A549 (cell line): ENCODE data around the gene CD300A. TPM values are rescaled to one million over a fixed set of nuclear protein-coding genes. Genes with fewer than 3 reads are reported as not detected.

ENCODE experiments used
- ATAC-seq, 2 experiments: fragments of 200-7000 bp in 1 of 2; fragments of >200 bp in 1 of 2; cut with Nextera tagmentation in 1 of 2; cut with Tn5 transposase in 1 of 2; 3 replicates each; pipeline versions ENCODE4 v1.8.0 to v1.9.1; 2018 to 2020; ENCODE audit warnings: mild to moderate bottlenecking in 1 of 2, moderate library complexity in 1 of 2
- CTCF ChIA-PET: fragments of 300-600 bp; sonication (Branson Sonifier 250); formaldehyde crosslinking; extraction: SDS; loops from one replicate; lab custom pipeline; 2021; ENCODE audit warnings: antibody characterized with exemption, inconsistent platforms; lab: Yijun Ruan, JAX
- POLR2A ChIA-PET: fragments of 350-600 bp; formaldehyde crosslinking; extraction: SDS; loops from one replicate; lab custom pipeline; 2021; ENCODE audit warnings: antibody characterized with exemption, inconsistent platforms; lab: Yijun Ruan, JAX
- DNase-seq, 2 experiments: peaks; one replicate each; pipeline versions ENCODE4 v3.0.0 to v3.0.0-alpha.2; 2011 to 2016; ENCODE audit warnings: low read depth in 1 of 2, low spot score in 1 of 2
- FAIRE-seq: peaks from 2 replicates; lab custom pipeline; 2011; peaks lifted over from hg19 to GRCh38; lab: Jason Lieb, UNC
- H3K27ac ChIP-seq, 2 experiments: fragments of >200 bp; sonication (Bioruptor Twin); formaldehyde crosslinking; 3 replicates each; pipeline ENCODE4 v1.5.1; 2016 to 2017
- H3K4me1 ChIP-seq: fragments of >200 bp; sonication (Bioruptor Twin); formaldehyde crosslinking; 3 replicates; pipeline ENCODE4 v1.6.1; 2016
- H3K4me2 ChIP-seq: fragments of >200 bp; sonication (Bioruptor Twin); formaldehyde crosslinking; 3 replicates; pipeline ENCODE4 v1.6.1; 2016
- H3K4me3 ChIP-seq: fragments of >200 bp; sonication (Bioruptor Twin); formaldehyde crosslinking; 3 replicates; pipeline ENCODE4 v1.5.1; 2016
- H3K9me3 ChIP-seq: fragments of >200 bp; sonication (Bioruptor Twin); formaldehyde crosslinking; 3 replicates; pipeline ENCODE4 v1.6.1; 2016
- BHLHE40 ChIP-seq: IDR thresholded peaks from 2 replicates; pipeline ENCODE4 v1.6.1; 2012; ENCODE audit warnings: low read depth, low read length, inconsistent platforms
- CEBPB ChIP-seq, 2 experiments: fragments of >200 bp in 1 of 2; sonication (Bioruptor Twin) in 1 of 2; formaldehyde crosslinking in 1 of 2; IDR thresholded peaks; 2 replicates each; pipeline ENCODE4 v1.6.1; 2012 to 2016
- CHD4 ChIP-seq: fragments of 200-600 bp; sonication (generic); IDR thresholded peaks from 2 replicates; pipeline ENCODE4 v1.6.1; 2016; ENCODE audit warnings: antibody characterized with exemption, mild to moderate bottlenecking, borderline replicate concordance
- EHF ChIP-seq: fragments of 250-450 bp; sonication (Bioruptor Pico); IDR thresholded peaks from 2 replicates; pipeline ENCODE4 v1.5.0; 2020; ENCODE audit warnings: mild to moderate bottlenecking
- EP300 ChIP-seq, 2 experiments: fragments of >200 bp; sonication (Bioruptor Twin); formaldehyde crosslinking; IDR thresholded peaks; 2 replicates in 1 of 2; 3 replicates in 1 of 2; pipeline ENCODE4 v1.6.1; 2016 to 2017
- FOSL2 ChIP-seq, 2 experiments: fragments of 450-650 bp in 1 of 2; fragments of >200 bp in 1 of 2; sonication (Bioruptor Twin) in 1 of 2; formaldehyde crosslinking; IDR thresholded peaks; 2 replicates each; pipeline versions ENCODE4 v1.5.0 to v1.6.1; 2016 to 2020; ENCODE audit warnings: mild to moderate bottlenecking in 1 of 2, moderate library complexity in 1 of 2
- HEYL ChIP-seq: fragments of 250-450 bp; sonication (Bioruptor Pico); IDR thresholded peaks from 2 replicates; pipeline ENCODE4 v1.8.0; 2021; ENCODE audit warnings: mild to moderate bottlenecking, moderate library complexity
- HOXB13 ChIP-seq: fragments of 250-450 bp; sonication (Bioruptor Pico); IDR thresholded peaks from 2 replicates; pipeline ENCODE4 v1.5.0; 2020; ENCODE audit warnings: low read depth, mild to moderate bottlenecking, moderate library complexity
- JUN ChIP-seq, 2 experiments: fragments of >200 bp; sonication (Bioruptor Twin); formaldehyde crosslinking; IDR thresholded peaks; 2 replicates in 1 of 2; 3 replicates in 1 of 2; pipeline ENCODE4 v1.6.1; 2016 to 2017
- MAZ ChIP-seq: fragments of 150-350 bp; IDR thresholded peaks from 2 replicates; pipeline ENCODE4 v1.6.1; 2014; ENCODE audit warnings: antibody characterized with exemption, low read depth, low read length, borderline replicate concordance
- MYC ChIP-seq: IDR thresholded peaks from 2 replicates; pipeline ENCODE4 v1.6.1; 2012; ENCODE audit warnings: mild to moderate bottlenecking, inconsistent platforms, low read length, improper control_type of control experiment, borderline replicate concordance
- NPAS2 ChIP-seq: fragments of 250-450 bp; sonication (Bioruptor Pico); IDR thresholded peaks from 2 replicates; pipeline ENCODE4 v1.8.0; 2022; ENCODE audit warnings: mild to moderate bottlenecking, moderate library complexity, borderline replicate concordance
- NR3C1 ChIP-seq: fragments of >200 bp; sonication (Bioruptor Twin); formaldehyde crosslinking; IDR thresholded peaks from 3 replicates; pipeline ENCODE4 v1.6.1; 2017
- PHF8 ChIP-seq: fragments of 200-600 bp; sonication (generic); IDR thresholded peaks from 2 replicates; pipeline ENCODE4 v1.6.1; 2016; ENCODE audit warnings: low read depth, mild to moderate bottlenecking, antibody characterized with exemption, moderate library complexity, borderline replicate concordance
- POLR2A ChIP-seq: IDR thresholded peaks from 2 replicates; pipeline ENCODE4 v1.6.1; 2012; ENCODE audit warnings: mild to moderate bottlenecking, low read length
- POLR2AphosphoS2 ChIP-seq: conservative IDR thresholded peaks from 2 replicates; pipeline ENCODE4 v1.6.1; 2012; ENCODE audit warnings: low read length, improper control_type of control experiment, inconsistent platforms
- ZNF302 ChIP-seq: fragments of 250-450 bp; sonication (Bioruptor Pico); IDR thresholded peaks from 2 replicates; pipeline ENCODE4 v1.9.0; 2021; ENCODE audit warnings: inconsistent platforms, mild to moderate bottlenecking, moderate library complexity
- ZSCAN20 ChIP-seq: fragments of 250-450 bp; sonication (Bioruptor Pico); IDR thresholded peaks from 2 replicates; pipeline ENCODE4 v1.8.0; 2022; ENCODE audit warnings: mild to moderate bottlenecking, moderate library complexity
- WGBS: methylation state at CpG from one replicate; pipeline ENCODE4 v1.1.6; 2017; ENCODE audit errors: missing lambda C conversion rate; 5-methylcytosine and 5-hydroxymethylcytosine counted together
- polyA plus RNA-seq, 4 experiments: library from polyadenylated mRNA; depleted of rRNA in 3 of 4; stranded (reverse); fragments of >200 nt; fragmentation: RNase III in 1 of 4; extraction: RNeasy Plus Mini Kit Qiagen cat#74134 plus additional on column Dnase treatment in 1 of 4; gene quantifications; 2 replicates in 3 of 4; 3 replicates in 1 of 4; pipeline ENCODE4 v1.2.3, GENCODE V29; 2011 to 2017
- TF ChIP-seq, protein P1 (sequence below): fragments of >200 bp; sonication (Bioruptor Twin); formaldehyde crosslinking; IDR thresholded peaks from 3 replicates; pipeline ENCODE4 v1.6.1; 2016
- TF ChIP-seq, protein P2 (sequence below): fragments of 200-600 bp; sonication (generic); IDR thresholded peaks from 2 replicates; pipeline ENCODE4 v1.6.1; 2016; ENCODE audit warnings: antibody characterized with exemption, mild to moderate bottlenecking, moderate library complexity
- TF ChIP-seq, protein P3 (sequence below): fragments of >200 bp; sonication (Bioruptor Twin); formaldehyde crosslinking; IDR thresholded peaks from 2 replicates; pipeline ENCODE4 v1.6.1; 2016
- TF ChIP-seq, protein P4 (sequence below): fragments of 450-650 bp; IDR thresholded peaks from 2 replicates; pipeline ENCODE4 v1.6.1; 2014; ENCODE audit warnings: antibody characterized with exemption

The CD300A gene
- polyA plus RNA-seq, 2 of the 4 experiments (the other 2 are of a cell fraction) = not detected

DNA sequence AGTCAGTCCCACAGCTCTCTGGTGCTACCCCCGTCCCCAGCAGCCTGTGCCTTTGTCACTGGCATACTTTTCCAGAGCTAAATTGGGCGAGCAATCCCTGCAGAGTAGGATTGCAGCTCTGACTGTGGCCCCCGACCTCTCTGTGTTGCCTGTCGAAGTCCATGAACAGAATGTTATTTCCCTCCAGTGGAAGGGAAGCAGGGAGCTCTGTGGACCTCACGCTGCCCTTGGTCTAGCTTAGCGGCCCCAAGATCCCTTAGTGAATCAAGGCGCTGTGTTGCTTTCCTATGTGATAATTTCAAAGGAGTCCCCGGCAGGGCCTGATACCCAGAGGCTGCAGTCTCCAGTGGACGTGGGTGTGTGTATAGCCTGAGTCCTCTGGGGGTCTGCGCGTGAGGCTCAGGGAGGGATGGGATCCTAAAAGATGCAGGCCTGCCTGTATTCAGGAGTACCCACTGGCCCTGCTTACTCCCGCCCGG lies 15.5 kb upstream of the CD300A start:
- Histone ChIP-seq H3K9me3 (no peaks in the 10 kb centered on the region), H3K27ac (no peak overlapping the region)
- TF ChIP-seq POLR2A (no peak), BHLHE40 (no peak), CEBPB (IDR thresholded peaks at IDR 0.05) (no peak), EP300 (IDR thresholded peaks at IDR 0.05) (no peak), HEYL (CRISPR knock-in tag) (no peak), MAZ (no peak), POLR2AphosphoS2 (no peak), NPAS2 (CRISPR knock-in tag) (no peak), MYC (no peak), EHF (no peak), CHD4 (no peak), NR3C1 (no peak), HOXB13 (no peak)
- TF ChIP-seq, protein P1, sequence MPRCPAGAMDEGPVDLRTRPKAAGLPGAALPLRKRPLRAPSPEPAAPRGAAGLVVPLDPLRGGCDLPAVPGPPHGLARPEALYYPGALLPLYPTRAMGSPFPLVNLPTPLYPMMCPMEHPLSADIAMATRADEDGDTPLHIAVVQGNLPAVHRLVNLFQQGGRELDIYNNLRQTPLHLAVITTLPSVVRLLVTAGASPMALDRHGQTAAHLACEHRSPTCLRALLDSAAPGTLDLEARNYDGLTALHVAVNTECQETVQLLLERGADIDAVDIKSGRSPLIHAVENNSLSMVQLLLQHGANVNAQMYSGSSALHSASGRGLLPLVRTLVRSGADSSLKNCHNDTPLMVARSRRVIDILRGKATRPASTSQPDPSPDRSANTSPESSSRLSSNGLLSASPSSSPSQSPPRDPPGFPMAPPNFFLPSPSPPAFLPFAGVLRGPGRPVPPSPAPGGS = no peak
- TF ChIP-seq, protein P2, sequence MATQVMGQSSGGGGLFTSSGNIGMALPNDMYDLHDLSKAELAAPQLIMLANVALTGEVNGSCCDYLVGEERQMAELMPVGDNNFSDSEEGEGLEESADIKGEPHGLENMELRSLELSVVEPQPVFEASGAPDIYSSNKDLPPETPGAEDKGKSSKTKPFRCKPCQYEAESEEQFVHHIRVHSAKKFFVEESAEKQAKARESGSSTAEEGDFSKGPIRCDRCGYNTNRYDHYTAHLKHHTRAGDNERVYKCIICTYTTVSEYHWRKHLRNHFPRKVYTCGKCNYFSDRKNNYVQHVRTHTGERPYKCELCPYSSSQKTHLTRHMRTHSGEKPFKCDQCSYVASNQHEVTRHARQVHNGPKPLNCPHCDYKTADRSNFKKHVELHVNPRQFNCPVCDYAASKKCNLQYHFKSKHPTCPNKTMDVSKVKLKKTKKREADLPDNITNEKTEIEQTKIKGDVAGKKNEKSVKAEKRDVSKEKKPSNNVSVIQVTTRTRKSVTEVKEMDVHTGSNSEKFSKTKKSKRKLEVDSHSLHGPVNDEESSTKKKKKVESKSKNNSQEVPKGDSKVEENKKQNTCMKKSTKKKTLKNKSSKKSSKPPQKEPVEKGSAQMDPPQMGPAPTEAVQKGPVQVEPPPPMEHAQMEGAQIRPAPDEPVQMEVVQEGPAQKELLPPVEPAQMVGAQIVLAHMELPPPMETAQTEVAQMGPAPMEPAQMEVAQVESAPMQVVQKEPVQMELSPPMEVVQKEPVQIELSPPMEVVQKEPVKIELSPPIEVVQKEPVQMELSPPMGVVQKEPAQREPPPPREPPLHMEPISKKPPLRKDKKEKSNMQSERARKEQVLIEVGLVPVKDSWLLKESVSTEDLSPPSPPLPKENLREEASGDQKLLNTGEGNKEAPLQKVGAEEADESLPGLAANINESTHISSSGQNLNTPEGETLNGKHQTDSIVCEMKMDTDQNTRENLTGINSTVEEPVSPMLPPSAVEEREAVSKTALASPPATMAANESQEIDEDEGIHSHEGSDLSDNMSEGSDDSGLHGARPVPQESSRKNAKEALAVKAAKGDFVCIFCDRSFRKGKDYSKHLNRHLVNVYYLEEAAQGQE = no peak
- TF ChIP-seq, protein P3, sequence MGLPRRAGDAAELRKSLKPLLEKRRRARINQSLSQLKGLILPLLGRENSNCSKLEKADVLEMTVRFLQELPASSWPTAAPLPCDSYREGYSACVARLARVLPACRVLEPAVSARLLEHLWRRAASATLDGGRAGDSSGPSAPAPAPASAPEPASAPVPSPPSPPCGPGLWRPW = no peak
- TF ChIP-seq, protein P4, sequence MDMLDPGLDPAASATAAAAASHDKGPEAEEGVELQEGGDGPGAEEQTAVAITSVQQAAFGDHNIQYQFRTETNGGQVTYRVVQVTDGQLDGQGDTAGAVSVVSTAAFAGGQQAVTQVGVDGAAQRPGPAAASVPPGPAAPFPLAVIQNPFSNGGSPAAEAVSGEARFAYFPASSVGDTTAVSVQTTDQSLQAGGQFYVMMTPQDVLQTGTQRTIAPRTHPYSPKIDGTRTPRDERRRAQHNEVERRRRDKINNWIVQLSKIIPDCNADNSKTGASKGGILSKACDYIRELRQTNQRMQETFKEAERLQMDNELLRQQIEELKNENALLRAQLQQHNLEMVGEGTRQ = no peak
- TF ChIP-seq, all 56 proteins: peak for 0
- CTCF ChIA-PET = interaction anchor here (0.8 to 2.1 kb wide), 4 partner anchors 14 to 145 kb away, joined by 3 to 9 read pairs (median 4); no protein-coding TSS in a partner anchor
- H3K4me1 ChIP-seq = peaks cover 16% of the 10 kb centered on the region
- ATAC-seq (no peak), FAIRE-seq (no peak), DNase-seq (no peak)
- WGBS = 84% methylated on average over 13 of the region's 13 CpGs
- no peak overlapping the region for H3K4me3 ChIP-seq
- H3K4me2 ChIP-seq = no peak overlapping the region
- POLR2A ChIA-PET = interaction anchor here (1.3 kb wide), 1 partner anchor 21 kb away, joined by 4 read pairs; no protein-coding TSS in a partner anchor

DNA sequence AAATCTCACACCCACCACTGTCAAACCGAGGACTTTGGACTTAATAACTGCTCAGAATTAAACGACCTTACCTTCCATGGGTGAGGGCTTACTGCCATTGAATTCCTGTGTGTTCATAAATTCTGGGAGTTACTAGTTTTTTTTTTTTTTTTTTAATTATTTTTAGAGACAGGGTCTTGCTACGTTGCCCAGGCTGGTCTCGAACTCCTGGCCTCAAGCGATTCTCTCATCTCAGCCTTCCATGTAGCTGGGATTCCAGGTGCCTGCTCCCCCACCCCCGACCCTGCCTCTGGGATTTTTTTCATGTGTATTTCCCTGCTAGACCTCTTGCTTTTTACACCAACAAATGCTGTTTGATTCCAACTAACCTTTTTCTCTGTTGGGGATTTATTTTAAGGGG lies 14.9 kb upstream of the CD300A start:
- WGBS = 71% methylated on average over 5 of the region's 6 CpGs
- FAIRE-seq (no peak), DNase-seq (no peak), ATAC-seq (no peak)
- Histone ChIP-seq H3K9me3 (no peaks in the 10 kb centered on the region), H3K4me3 (no peak overlapping the region), H3K27ac (no peak overlapping the region), H3K4me1 (peaks cover 16% of the 10 kb centered on the region), H3K4me2 (no peak overlapping the region)
- TF ChIP-seq ZNF302 (CRISPR knock-in tag) (no peak), EHF (no peak), ZSCAN20 (no peak), PHF8 (no peak), POLR2AphosphoS2 (no peak), FOSL2 (IDR thresholded peaks at IDR 0.05) (no peak), FOSL2 (CRISPR knock-in tag; IDR thresholded peaks at IDR 0.05) (no peak), JUN (IDR thresholded peaks at IDR 0.05) (no peak), HOXB13 (no peak)
- TF ChIP-seq, protein P4 = no peak
- ChIA-PET CTCF (interaction anchor here (0.6 to 2.1 kb wide), 4 partner anchors 14 to 1081 kb away, joined by 4 to 9 read pairs (median 4); no protein-coding TSS in a partner anchor), POLR2A (interaction anchor here (1.3 kb wide), 1 partner anchor 21 kb away, joined by 4 read pairs; no protein-coding TSS in a partner anchor)
